IMR-90 (cell line): Measurements from ENCODE around the gene RBM25. TPM values are rescaled to one million over a fixed set of nuclear protein-coding genes. Genes with fewer than 3 reads are reported as not detected.

Source experiments
- ATAC-seq: fragments of 200-7000 bp; cut with Tn5 transposase; 2 replicates; pipeline ENCODE4 v1.9.1; 2020; ENCODE audit warnings: low read depth, mild to moderate bottlenecking, moderate library complexity
- BruUV-seq: library from RNA; stranded (reverse); fragments of 400-500 nt; replicated peaks from 2 replicates; lab custom pipeline; 2021; lab: Mats Ljungman, UMichigan
- CTCF ChIA-PET: fragments of 300-600 bp; formaldehyde crosslinking; extraction: SDS; loops from one replicate; lab custom pipeline; 2021; ENCODE audit warnings: antibody characterized with exemption; lab: Yijun Ruan, JAX
- POLR2A ChIA-PET: fragments of 300-600 bp; sonication (Branson Sonifier 250); formaldehyde crosslinking; loops from one replicate; lab custom pipeline; 2022; ENCODE audit warnings: antibody characterized with exemption; ENCODE audit not compliant: unreplicated experiment; lab: Charles Lee
- DNase-seq: peaks from one replicate; pipeline ENCODE4 v3.0.0; 2013
- H2AFZ ChIP-seq: replicated peaks from 2 replicates; pipeline ENCODE3; 2013; ENCODE audit warnings: low read length, mild to moderate bottlenecking; ENCODE audit not compliant: poor library complexity
- H2AK5ac ChIP-seq: 2 replicates; pipeline ENCODE4 v1.6.1; 2013; ENCODE audit warnings: low read depth, low read length, inconsistent platforms
- H2AK9ac ChIP-seq: replicated peaks from 2 replicates; pipeline ENCODE3; 2013; ENCODE audit warnings: mild to moderate bottlenecking, low read depth, low read length, moderate library complexity; ENCODE audit not compliant: poor library complexity
- H2BK120ac ChIP-seq: 2 replicates; pipeline ENCODE4 v1.6.1; 2013; ENCODE audit warnings: low read depth, low read length, inconsistent platforms
- H2BK15ac ChIP-seq: 3 replicates; pipeline ENCODE4 v1.6.1; 2013; ENCODE audit warnings: low read depth, low read length, inconsistent platforms
- H2BK20ac ChIP-seq: 2 replicates; pipeline ENCODE4 v1.6.1; 2013; ENCODE audit warnings: low read depth, mild to moderate bottlenecking, inconsistent platforms, low read length, moderate library complexity
- H2BK5ac ChIP-seq: 2 replicates; pipeline ENCODE4 v1.6.1; 2013; ENCODE audit warnings: mild to moderate bottlenecking, low read depth, low read length, inconsistent platforms; ENCODE audit not compliant: poor library complexity, severe bottlenecking
- H3K14ac ChIP-seq: replicated peaks from 2 replicates; pipeline ENCODE4 v1.6.1; 2013; ENCODE audit warnings: low read depth, low read length, inconsistent platforms
- H3K18ac ChIP-seq: 2 replicates; pipeline ENCODE4 v1.6.1; 2013; ENCODE audit warnings: low read depth, low read length, control low read depth
- H3K23ac ChIP-seq: 2 replicates; pipeline ENCODE4 v1.6.1; 2013; ENCODE audit warnings: low read depth, low read length, inconsistent platforms
- H3K27ac ChIP-seq: 2 replicates; pipeline ENCODE4 v1.5.1; 2013; ENCODE audit warnings: mild to moderate bottlenecking, control low read depth, low read length; ENCODE audit not compliant: insufficient read depth
- H3K27me3 ChIP-seq: 2 replicates; pipeline ENCODE4 v1.6.1; 2013; ENCODE audit warnings: low read length; ENCODE audit not compliant: control insufficient read depth, insufficient read depth
- H3K36me3 ChIP-seq: 2 replicates; pipeline ENCODE4 v1.6.1; 2013; ENCODE audit warnings: low read length, mixed read lengths; ENCODE audit not compliant: control insufficient read depth, insufficient read depth
- H3K4ac ChIP-seq: 2 replicates; pipeline ENCODE4 v1.6.1; 2013; ENCODE audit warnings: low read depth, low read length, inconsistent platforms
- H3K4me1 ChIP-seq: 2 replicates; pipeline ENCODE4 v1.6.1; 2013; ENCODE audit warnings: low read length, mixed read lengths; ENCODE audit not compliant: control insufficient read depth, insufficient read depth
- H3K4me2 ChIP-seq: 2 replicates; pipeline ENCODE4 v1.6.1; 2013; ENCODE audit warnings: low read depth, mild to moderate bottlenecking, control low read depth, low read length, moderate library complexity
- H3K4me3 ChIP-seq: 2 replicates; pipeline ENCODE4 v1.5.1; 2013; ENCODE audit warnings: low read depth, mild to moderate bottlenecking, control low read depth, low read length, moderate library complexity; ENCODE audit not compliant: insufficient read depth
- H3K56ac ChIP-seq: 2 replicates; pipeline ENCODE4 v1.6.1; 2013; ENCODE audit warnings: low read length, inconsistent platforms; ENCODE audit not compliant: insufficient read depth; ENCODE audit errors: extremely low read depth
- H3K79me1 ChIP-seq, 2 experiments: 2 replicates each; pipeline ENCODE4 v1.6.1; 2013; ENCODE audit warnings: low read length in 2 of 2, inconsistent platforms in 1 of 2, low read depth in 1 of 2
- H3K9ac ChIP-seq: 2 replicates; pipeline ENCODE4 v1.6.1; 2013; ENCODE audit warnings: low read depth, low read length, control low read depth
- H3K9me1 ChIP-seq: 2 replicates; pipeline ENCODE4 v1.6.1; 2013; ENCODE audit warnings: low read length, inconsistent platforms; ENCODE audit not compliant: insufficient read depth
- H3K9me3 ChIP-seq: 2 replicates; pipeline ENCODE4 v1.6.1; 2013; ENCODE audit warnings: low read length; ENCODE audit not compliant: control insufficient read depth, insufficient read depth
- H4K20me1 ChIP-seq: 2 replicates; pipeline ENCODE4 v1.6.1; 2013; ENCODE audit warnings: low read length, inconsistent platforms; ENCODE audit not compliant: insufficient read depth
- H4K5ac ChIP-seq: 2 replicates; pipeline ENCODE4 v1.6.1; 2013; ENCODE audit warnings: mild to moderate bottlenecking, low read depth, low read length, control low read depth
- H4K8ac ChIP-seq, 2 experiments: 2 replicates each; pipeline ENCODE4 v1.6.1; 2013; ENCODE audit warnings: low read depth in 2 of 2, low read length in 2 of 2, control low read depth in 1 of 2, inconsistent platforms in 1 of 2
- H4K91ac ChIP-seq: 2 replicates; pipeline ENCODE4 v1.6.1; 2013; ENCODE audit warnings: low read depth, low read length, inconsistent platforms; ENCODE audit not compliant: insufficient read depth
- CEBPB ChIP-seq: IDR thresholded peaks from 2 replicates; pipeline ENCODE4 v1.6.1; 2012; ENCODE audit warnings: low read depth, low read length, improper control_type of control experiment
- FOS ChIP-seq: fragments of 150-350 bp; IDR thresholded peaks from 2 replicates; pipeline ENCODE4 v1.6.1; 2016; ENCODE audit warnings: low read depth, low read length
- SMC3 ChIP-seq: fragments of 150-350 bp; IDR thresholded peaks from 2 replicates; pipeline ENCODE4 v1.6.1; 2016; ENCODE audit warnings: low read depth, mild to moderate bottlenecking, antibody characterized with exemption, low read length, moderate library complexity
- WGBS, 2 experiments: methylation state at CpG; one replicate each; pipeline versions ENCODE4 v1.1.5 to v1.1.7; 2013; ENCODE audit warnings: missing lambda C conversion rate in 2 of 2; ENCODE audit not compliant: insufficient read length in 1 of 2; ENCODE audit errors: extremely low coverage in 2 of 2; 5-methylcytosine and 5-hydroxymethylcytosine counted together
- dilution Hi-C: fragments of 300-500 bp; cut with HindIII; formaldehyde crosslinking; loops from one replicate; pipeline ENCODE4 v1.14.3; 2018; ENCODE audit warnings: low sequenced_read_pairs; ENCODE audit not compliant: unreplicated experiment
- in situ Hi-C: fragments of 300-500 bp; cut with MboI; formaldehyde crosslinking; loops from 3 replicates; pipeline ENCODE4 v1.14.3; 2019; ENCODE audit warnings: low sequenced_read_pairs, inconsistent platforms, mixed read lengths
- intact Hi-C: fragments of 100-400 bp; cut with micrococcal nuclease; formaldehyde crosslinking; loops from 2 replicates; pipeline ENCODE4 v1.10.0; 2022
- polyA plus RNA-seq, 3 experiments: library from polyadenylated mRNA; depleted of rRNA; stranded (reverse); fragments of >200 nt; gene quantifications; 2 replicates each; pipeline ENCODE4 v1.2.3, GENCODE V29; 2012; ENCODE audit warnings: low replicate concordance in 1 of 3
- total RNA-seq: library from RNA; depleted of rRNA; stranded (reverse); fragments of >200 nt; gene quantifications from 2 replicates; pipeline ENCODE4 v1.2.3, GENCODE V29; 2012

Gene RBM25
- total and polyA plus RNA-seq, 2 of the 4 experiments (the other 2 are of a cell fraction) = 32.3 to 32.9 TPM

DNA sequence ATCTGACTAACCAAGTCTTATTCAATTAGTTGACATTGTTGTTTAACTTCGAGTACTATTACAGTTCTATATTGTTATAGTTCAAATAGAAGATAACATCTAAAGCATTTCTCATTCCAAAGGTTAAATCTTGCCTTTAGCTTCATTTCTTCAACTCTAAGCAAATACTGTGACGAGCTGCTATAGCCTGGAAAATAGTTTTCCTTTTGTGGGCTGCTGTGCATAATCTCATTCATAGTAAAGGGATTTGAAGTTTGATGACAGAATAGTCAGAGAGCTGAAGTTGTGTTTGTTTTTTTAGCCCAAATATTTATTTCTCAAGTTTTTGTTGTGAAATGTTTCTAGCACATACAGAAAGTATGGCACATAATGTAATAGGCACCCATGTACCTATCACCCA lies 91.4 kb downstream of the RBM25 start:
- no peak overlapping the region for H2AK9ac ChIP-seq
- in situ Hi-C loops (no loop called here), intact Hi-C loops (no loop called here), dilution Hi-C loops (no loop called here)
- H3K79me1 ChIP-seq = peaks cover 33 to 65% of the 10 kb centered on the region in 2 experiments
- no peak overlapping the region for H2AK5ac ChIP-seq
- DNase-seq = peak; percentile 10
- CTCF ChIA-PET = no interaction called here
- no peak overlapping the region for H2AFZ ChIP-seq
- H3K4me1 ChIP-seq = peaks cover 16% of the 10 kb centered on the region
- H3K27ac ChIP-seq = no peak overlapping the region
- no peak overlapping the region for H3K4ac ChIP-seq
- TF ChIP-seq FOS = no peak
- no peak for TF ChIP-seq SMC3
- 0 out of 2 replicates have a peak, but pooled peaks have one; percentile 5 for TF ChIP-seq CEBPB
- H2BK120ac ChIP-seq = no peak overlapping the region
- peak; percentile 19 for ATAC-seq
- H3K4me2 ChIP-seq = no peak overlapping the region
- H3K27me3 ChIP-seq = no peaks in the 10 kb centered on the region
- no CpG with 5 or more reads among the region's 2 CpGs for WGBS, 2 experiments
- no peak overlapping the region for H3K9ac ChIP-seq
- peaks cover 16% of the 10 kb centered on the region for H3K36me3 ChIP-seq
- no peak overlapping the region for H3K4me3 ChIP-seq
- H4K20me1 ChIP-seq = peaks cover 40% of the 10 kb centered on the region; the same call in 1 of the 2 replicates
- no peaks in the 10 kb centered on the region for H3K9me3 ChIP-seq
- H4K8ac ChIP-seq = no peak overlapping the region
- H2BK20ac ChIP-seq = no peak overlapping the region
- BruUV-seq = no TSS peak
- no peak overlapping the region for H3K56ac ChIP-seq
- H4K5ac ChIP-seq = no peak overlapping the region
- POLR2A ChIA-PET = interaction anchor here (0.5 to 0.6 kb wide), 2 partner anchors 37 to 152 kb away, joined by 3 to 4 read pairs; no protein-coding TSS in a partner anchor
- H2BK15ac ChIP-seq = no peak overlapping the region
- no peak overlapping the region for H3K23ac ChIP-seq
- H3K9me1 ChIP-seq = peaks cover 19% of the 10 kb centered on the region
- H3K18ac ChIP-seq = no peak overlapping the region
- no peak overlapping the region for H4K91ac ChIP-seq
- no peak overlapping the region for H2BK5ac ChIP-seq
- H3K14ac ChIP-seq = no peak overlapping the region
